Spleen (tissue), 7 donors: Measurements from ENCODE around the gene PAMR1.

Source experiments
- POLR2A ChIP-seq, 3 donors: fragments of 450-650 bp; IDR thresholded peaks; one replicate each; pipeline ENCODE4 v1.5.1; 2017; ENCODE audit warnings: antibody characterized with exemption in 3 of 3, mild to moderate bottlenecking in 1 of 3
- POLR2AphosphoS5 ChIP-seq, 3 donors: sonication (generic); formaldehyde crosslinking; IDR thresholded peaks; one replicate each; pipeline ENCODE4 v1.5.1; 2017; ENCODE audit warnings: antibody characterized with exemption in 3 of 3
- TF ChIP-seq, protein P1 (sequence below), 11 experiments: fragments of 200-600 bp in 7 of 11; fragments of 450-650 bp in 4 of 11; sonication (generic) in 4 of 11; IDR thresholded peaks in 8 of 11; conservative IDR thresholded peaks in 3 of 11; 1 replicate in 7 of 11; 2 replicates in 4 of 11; pipeline versions ENCODE4 v1.4.0 to v1.8.0; 2016 to 2021; ENCODE audit warnings: antibody characterized with exemption in 11 of 11, inconsistent platforms in 4 of 11, mild to moderate bottlenecking in 1 of 11
- donor health status: DM: no; HTN: no; CAD: no; lungs with moderate emphysema.
- donor health status: DM: no; HTN: no; CAD: no.
- donor health status: DM: no; HTN: no; CAD: no.

GRCh38 chr11:35390737-35391682 is 134.4 kb downstream of the PAMR1 start:
- TF ChIP-seq, protein P1, sequence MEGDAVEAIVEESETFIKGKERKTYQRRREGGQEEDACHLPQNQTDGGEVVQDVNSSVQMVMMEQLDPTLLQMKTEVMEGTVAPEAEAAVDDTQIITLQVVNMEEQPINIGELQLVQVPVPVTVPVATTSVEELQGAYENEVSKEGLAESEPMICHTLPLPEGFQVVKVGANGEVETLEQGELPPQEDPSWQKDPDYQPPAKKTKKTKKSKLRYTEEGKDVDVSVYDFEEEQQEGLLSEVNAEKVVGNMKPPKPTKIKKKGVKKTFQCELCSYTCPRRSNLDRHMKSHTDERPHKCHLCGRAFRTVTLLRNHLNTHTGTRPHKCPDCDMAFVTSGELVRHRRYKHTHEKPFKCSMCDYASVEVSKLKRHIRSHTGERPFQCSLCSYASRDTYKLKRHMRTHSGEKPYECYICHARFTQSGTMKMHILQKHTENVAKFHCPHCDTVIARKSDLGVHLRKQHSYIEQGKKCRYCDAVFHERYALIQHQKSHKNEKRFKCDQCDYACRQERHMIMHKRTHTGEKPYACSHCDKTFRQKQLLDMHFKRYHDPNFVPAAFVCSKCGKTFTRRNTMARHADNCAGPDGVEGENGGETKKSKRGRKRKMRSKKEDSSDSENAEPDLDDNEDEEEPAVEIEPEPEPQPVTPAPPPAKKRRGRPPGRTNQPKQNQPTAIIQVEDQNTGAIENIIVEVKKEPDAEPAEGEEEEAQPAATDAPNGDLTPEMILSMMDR (IDR thresholded peaks at IDR 0.05 in 8 of 11, conservative IDR thresholded peaks at IDR 0.05 in 3 of 11): no peak
- TF ChIP-seq POLR2A (IDR thresholded peaks at IDR 0.05) (no peak), POLR2AphosphoS5 (IDR thresholded peaks at IDR 0.05) (no peak)
